Posterior cingulate gyrus (tissue), 11 donors: ENCODE data around the gene COMMD10.
"Not testable (repeated sequence)": the region's sequence is repeated elsewhere in the genome, so short reads cannot be mapped to it uniquely, and the experiment has no call there.

ENCODE experiments used
- DNase-seq, 10 donors: peaks; one replicate each; pipeline versions ENCODE4 v3.0.0 to v3.0.0-alpha.2; 2020 to 2021; ENCODE audit warnings: mixed read lengths in 3 of 10
- intact Hi-C: fragments of 100-400 bp; cut with DNase I; formaldehyde crosslinking; loops from one replicate; pipeline ENCODE4 v1.15.1; 2023

Gene COMMD10

DNA sequence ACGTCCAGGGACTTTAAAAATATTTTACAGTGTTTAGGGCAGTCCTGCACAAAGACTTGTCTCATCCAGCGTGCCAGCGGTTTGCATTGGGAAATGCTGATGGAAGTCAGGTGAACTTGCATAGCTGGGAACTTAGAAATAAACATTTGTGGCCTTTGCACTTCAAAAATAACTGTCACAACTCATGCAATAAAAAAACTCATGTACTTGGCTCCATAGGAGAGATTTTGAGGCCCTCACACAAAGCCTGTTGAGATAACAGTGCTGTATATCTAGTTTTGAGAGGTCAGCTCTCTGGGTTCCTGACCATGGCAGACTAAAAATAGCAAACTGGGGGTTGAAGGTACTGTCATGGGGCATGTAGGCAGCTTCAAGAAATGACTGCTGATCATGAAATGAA, 5.5 kb downstream of the COMMD10 start:
- DNase-seq: no peak
- intact Hi-C loops: no loop called here

- no peak for DNase-seq
- intact Hi-C loops: no loop called here
Measured at GRCh38 chr5:116091416-116091815, 6.6 kb downstream of the COMMD10 start.

DNA sequence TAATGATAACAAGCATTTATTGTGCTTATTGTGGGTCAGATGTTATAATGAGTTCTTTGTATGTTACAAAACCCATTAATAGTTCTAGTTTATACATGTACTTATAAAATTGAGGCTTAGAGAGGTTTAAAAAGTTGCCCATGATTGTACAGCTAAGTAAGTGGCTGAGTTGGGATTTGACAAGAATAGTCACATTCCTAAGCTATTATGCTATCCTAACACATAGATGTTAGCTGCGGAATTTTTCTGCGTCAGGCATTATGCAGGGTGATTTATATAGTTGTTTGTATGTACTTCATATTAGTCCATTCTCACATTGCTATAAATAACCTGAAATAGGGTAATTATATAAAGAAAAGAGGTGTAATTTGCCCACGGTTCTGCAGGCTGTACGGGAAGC, 12.5 kb downstream of the COMMD10 start:
- intact Hi-C loops: no loop called here
- DNase-seq: no peak

DNA sequence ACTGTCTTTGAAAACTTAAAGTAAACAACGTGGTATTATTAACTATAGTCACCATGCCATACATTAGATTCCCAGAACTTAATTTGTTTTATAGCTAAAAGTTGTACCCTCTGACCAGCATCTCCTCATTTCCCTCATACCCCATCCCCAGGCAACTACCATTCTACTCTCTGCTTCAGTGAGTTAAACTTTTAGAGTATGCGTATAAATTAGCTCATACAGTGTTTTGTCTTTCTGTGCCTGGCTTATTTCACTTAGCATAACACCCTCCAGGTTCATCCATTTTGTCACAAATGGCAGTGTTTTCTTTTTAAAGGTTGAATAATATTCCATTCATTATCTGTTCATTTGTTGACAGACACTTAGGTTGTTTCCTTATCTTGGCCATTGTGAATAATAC, 14.2 kb downstream of the COMMD10 start:
- DNase-seq: no peak
- intact Hi-C loops: no loop called here

GRCh38 chr5:116104941-116105340, 20.1 kb downstream of the COMMD10 start:
- intact Hi-C loops, DNase-seq: not testable (repeated sequence)

DNA sequence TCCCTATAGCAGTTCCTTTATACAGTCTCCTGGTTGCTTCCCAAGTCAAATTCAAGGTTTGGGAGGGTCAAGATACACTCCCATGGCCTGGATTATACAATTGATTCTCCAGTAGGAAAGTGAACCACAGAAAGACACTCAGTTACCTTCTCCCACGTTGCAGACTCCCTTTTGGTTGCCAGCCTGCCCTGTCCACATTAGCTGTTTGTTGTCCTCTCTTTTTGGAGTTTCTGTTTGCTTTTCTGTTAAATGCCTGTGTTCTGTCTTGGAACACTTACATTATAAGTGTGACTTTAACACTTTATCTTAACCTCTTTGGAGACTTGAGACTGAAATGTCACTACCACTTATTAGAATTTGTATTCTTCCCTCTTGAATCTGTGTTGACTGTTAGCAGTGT, 30.3 kb downstream of the COMMD10 start:
- intact Hi-C loops: no loop called here
- no peak for DNase-seq

- intact Hi-C loops: no loop called here
- no peak for DNase-seq
Measured at GRCh38 chr5:116130471-116130870, 45.6 kb downstream of the COMMD10 start.

- no peak for DNase-seq
- intact Hi-C loops: no loop called here
Measured at GRCh38 chr5:116130976-116131375, 46.2 kb downstream of the COMMD10 start.

GRCh38 chr5:116133281-116133680, 48.5 kb downstream of the COMMD10 start:
- DNase-seq: no peak
- intact Hi-C loops: no loop called here

DNA sequence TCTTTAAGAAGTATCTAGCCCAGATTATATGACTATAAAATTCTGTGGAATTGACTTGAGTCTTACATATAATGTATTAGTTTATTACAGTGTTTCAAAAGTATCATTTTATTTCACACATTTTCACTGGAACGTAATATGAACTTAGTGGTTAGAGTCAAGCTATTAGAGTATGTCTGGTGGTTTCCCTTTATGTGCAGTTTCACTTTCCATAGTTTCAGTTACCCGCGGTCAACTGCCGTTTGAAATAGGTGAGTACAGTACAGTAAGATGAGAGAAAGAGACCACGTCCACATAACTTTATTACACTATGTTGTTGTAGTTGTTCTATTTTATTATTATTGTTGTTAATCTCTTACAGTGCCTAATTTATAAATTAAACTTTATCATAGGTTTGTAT, 50.5 kb downstream of the COMMD10 start:
- no peak for DNase-seq
- intact Hi-C loops: loop anchor here (5.0 kb wide), 1 partner anchor 437 kb away; the partner anchor contains the start of gene SEMA6A

- intact Hi-C loops: loop anchor here (5.0 kb wide), 1 partner anchor 435 kb away; the partner anchor contains the start of gene SEMA6A
Measured at GRCh38 chr5:116137544-116138378, 52.9 kb downstream of the COMMD10 start.

GRCh38 chr5:116142495-116142894, 57.7 kb downstream of the COMMD10 start:
- intact Hi-C loops: no loop called here
- no peak for DNase-seq

More at GRCh38 chr5:116137544-116138378, 52.9 kb downstream of the COMMD10 start:
- no peak for DNase-seq

- no peak for DNase-seq
- intact Hi-C loops: no loop called here
Measured at GRCh38 chr5:116144103-116144502, 59.3 kb downstream of the COMMD10 start.

- no peak for DNase-seq
- intact Hi-C loops: no loop called here
Measured at GRCh38 chr5:116144991-116145390, 60.2 kb downstream of the COMMD10 start.

DNA sequence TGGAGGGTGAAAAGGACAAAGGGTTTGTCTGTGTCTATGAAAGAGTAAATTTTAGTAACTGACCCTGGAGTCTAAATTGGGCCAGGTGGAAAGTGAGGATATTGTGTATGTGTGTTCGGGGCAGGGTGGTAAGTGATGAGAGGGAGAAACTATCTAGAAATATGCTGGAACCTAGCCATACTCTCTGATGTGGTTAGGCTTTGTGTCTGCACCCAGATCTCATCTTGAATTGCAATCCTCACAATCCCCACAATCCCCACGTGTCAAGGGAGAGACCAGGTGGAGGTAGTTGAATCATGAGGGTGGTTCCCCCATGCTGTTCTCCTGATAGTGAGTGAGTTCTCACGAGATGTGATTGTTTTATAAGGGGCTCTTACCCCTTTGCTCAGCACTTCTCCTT, 60.6 kb downstream of the COMMD10 start:
- DNase-seq: no peak
- intact Hi-C loops: no loop called here

DNA sequence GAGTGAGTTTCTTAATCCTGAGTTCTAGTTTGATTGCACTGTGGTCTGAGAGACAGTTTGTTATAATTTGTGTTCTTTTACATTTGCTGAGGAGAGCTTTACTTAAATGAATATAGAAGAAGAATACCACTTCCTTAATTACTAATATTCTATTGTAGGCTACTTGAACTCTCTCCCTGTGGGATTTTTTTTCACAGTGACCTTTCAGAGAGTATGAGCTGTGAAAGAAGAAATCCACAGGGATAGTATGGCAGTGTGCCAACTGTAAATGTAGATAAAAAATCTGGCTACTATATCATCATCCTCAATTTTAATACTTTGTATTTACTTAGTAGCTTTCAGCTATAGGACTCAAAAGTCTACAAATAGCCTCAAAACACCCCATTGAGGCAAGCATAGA, 67.3 kb downstream of the COMMD10 start:
- intact Hi-C loops: no loop called here
- no peak for DNase-seq

- intact Hi-C loops: no loop called here
Measured at GRCh38 chr5:116153687-116154174, 68.9 kb downstream of the COMMD10 start.

GRCh38 chr5:116154252-116154651, 69.4 kb downstream of the COMMD10 start:
- intact Hi-C loops: no loop called here
- no peak for DNase-seq

More at GRCh38 chr5:116153687-116154174, 68.9 kb downstream of the COMMD10 start:
- no peak for DNase-seq

DNA sequence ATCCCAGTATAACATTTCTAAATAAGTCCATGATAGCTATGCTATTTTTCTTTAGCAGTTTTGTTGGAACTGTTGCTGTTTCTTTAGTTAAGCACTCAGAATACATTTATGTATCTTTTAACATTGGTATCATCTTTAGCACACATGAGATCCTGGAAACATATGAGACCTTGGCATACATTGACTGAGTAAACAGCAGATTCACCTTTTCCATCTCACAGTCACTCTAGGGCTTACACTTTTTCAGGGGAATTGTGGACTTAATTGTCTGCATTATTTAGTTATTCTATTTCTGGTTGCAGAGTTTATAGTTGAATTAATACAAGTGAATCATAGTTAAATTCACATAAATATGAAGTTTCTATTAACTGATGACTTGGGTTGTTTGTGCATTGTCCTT, 70.1 kb downstream of the COMMD10 start:
- intact Hi-C loops: no loop called here
- no peak for DNase-seq

DNA sequence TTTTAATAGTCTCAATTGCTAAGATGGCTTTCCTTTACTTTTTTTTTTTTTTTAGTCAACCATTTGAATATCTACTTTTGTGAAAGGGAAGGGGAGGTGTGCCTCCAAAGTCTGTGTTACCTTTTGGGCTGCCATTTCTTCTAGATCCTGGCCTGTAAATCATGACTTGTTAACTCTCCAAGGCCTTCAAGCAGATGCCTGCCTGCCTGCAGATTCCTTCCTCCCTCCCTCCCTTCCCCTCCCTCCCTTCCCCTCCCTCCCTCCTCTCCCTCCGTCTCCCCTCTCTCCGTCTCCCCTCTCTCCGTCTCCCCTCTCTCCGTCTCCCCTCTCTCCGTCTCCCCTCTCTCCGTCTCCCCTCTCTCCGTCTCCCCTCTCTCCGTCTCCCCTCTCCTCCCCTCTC, 73.1 kb downstream of the COMMD10 start:
- no peak for DNase-seq
- intact Hi-C loops: no loop called here

- intact Hi-C loops: no loop called here
- DNase-seq: no peak
Measured at GRCh38 chr5:116159006-116159405, 74.2 kb downstream of the COMMD10 start.

- intact Hi-C loops: no loop called here
- no peak for DNase-seq
Measured at GRCh38 chr5:116174111-116174510, 89.3 kb downstream of the COMMD10 start.
